Activated naive CD8-positive, alpha-beta T cell (primary cell): Measurements from ENCODE around the gene FGA.
A peak's percentile ranks its signal among the peaks of the same experiment; 100 is the strongest.

Experiments
- H3K27ac Mint-ChIP-seq: one replicate; pipeline ENCODE4 v1.8.0; 2021; ENCODE audit warnings: mixed read lengths
- H3K27me3 Mint-ChIP-seq: one replicate; pipeline ENCODE4 v1.8.0; 2021; ENCODE audit warnings: mixed read lengths
- H3K36me3 Mint-ChIP-seq: one replicate; pipeline ENCODE4 v1.8.0; 2021; ENCODE audit warnings: mixed read lengths
- H3K4me1 Mint-ChIP-seq: one replicate; pipeline ENCODE4 v1.8.0; 2021; ENCODE audit warnings: low read depth, mixed read lengths
- H3K4me3 Mint-ChIP-seq: one replicate; pipeline ENCODE4 v1.8.0; 2021; ENCODE audit warnings: mild to moderate bottlenecking, mixed read lengths
- H3K9me3 Mint-ChIP-seq: one replicate; pipeline ENCODE4 v1.8.0; 2021; ENCODE audit warnings: low read depth, mixed read lengths

FGA gene

DNA sequence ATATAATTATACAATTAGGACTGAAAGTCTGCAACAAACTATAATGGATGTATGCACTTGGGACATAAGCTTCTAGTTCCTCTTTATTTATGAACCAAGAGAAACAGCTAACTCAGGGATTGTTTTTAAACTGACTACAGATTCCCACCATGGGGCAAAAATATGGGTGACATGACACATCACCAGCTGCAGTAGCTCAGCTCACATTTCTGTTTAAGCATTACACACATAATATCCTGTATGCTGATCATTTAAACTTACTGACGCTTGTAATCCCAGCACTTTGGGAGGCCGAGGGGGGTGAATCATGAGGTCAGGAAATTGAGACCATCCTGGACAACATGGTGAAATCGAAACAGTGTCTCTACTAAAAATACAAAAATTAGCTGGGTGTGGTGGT lies 16.2 kb downstream of the FGA start:
- H3K27me3 Mint-ChIP-seq = peaks cover 9% of the 10 kb centered on the region
- H3K36me3 Mint-ChIP-seq = no peaks in the 10 kb centered on the region
- H3K4me3 Mint-ChIP-seq = no peak overlapping the region
- no peaks in the 10 kb centered on the region for H3K4me1 Mint-ChIP-seq
- no peak overlapping the region for H3K27ac Mint-ChIP-seq
- H3K9me3 Mint-ChIP-seq = no peaks in the 10 kb centered on the region

GRCh38 chr4:154573190-154573870 lies 17.2 kb downstream of the FGA start:
- no peaks in the 10 kb centered on the region for H3K9me3 Mint-ChIP-seq
- no peaks in the 10 kb centered on the region for H3K36me3 Mint-ChIP-seq
- H3K27me3 Mint-ChIP-seq = peaks cover 9% of the 10 kb centered on the region
- no peak overlapping the region for H3K4me3 Mint-ChIP-seq
- no peaks in the 10 kb centered on the region for H3K4me1 Mint-ChIP-seq
- H3K27ac Mint-ChIP-seq = no peak overlapping the region

GRCh38 chr4:154569584-154569983 lies 21.0 kb downstream of the FGA start:
- Mint-ChIP-seq H3K27ac (no peak overlapping the region), H3K27me3 (peaks cover 4% of the 10 kb centered on the region), H3K9me3 (no peaks in the 10 kb centered on the region), H3K36me3 (no peaks in the 10 kb centered on the region), H3K4me3 (no peak overlapping the region), H3K4me1 (no peaks in the 10 kb centered on the region)

DNA sequence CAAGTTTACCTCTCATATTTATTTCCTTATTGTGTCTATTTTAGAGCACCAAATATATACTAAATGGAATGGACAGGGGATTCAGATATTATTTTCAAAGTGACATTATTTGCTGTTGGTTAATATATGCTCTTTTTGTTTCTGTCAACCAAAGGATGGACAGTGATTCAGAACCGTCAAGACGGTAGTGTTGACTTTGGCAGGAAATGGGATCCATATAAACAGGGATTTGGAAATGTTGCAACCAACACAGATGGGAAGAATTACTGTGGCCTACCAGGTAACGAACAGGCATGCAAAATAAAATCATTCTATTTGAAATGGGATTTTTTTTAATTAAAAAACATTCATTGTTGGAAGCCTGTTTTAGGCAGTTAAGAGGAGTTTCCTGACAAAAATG lies 21.5 kb downstream of the FGA start:
- peaks cover 4% of the 10 kb centered on the region for H3K27me3 Mint-ChIP-seq
- no peak overlapping the region for H3K27ac Mint-ChIP-seq
- H3K9me3 Mint-ChIP-seq = no peaks in the 10 kb centered on the region
- H3K36me3 Mint-ChIP-seq = no peaks in the 10 kb centered on the region
- H3K4me3 Mint-ChIP-seq = no peak overlapping the region
- H3K4me1 Mint-ChIP-seq = no peaks in the 10 kb centered on the region

GRCh38 chr4:154566639-154567204 lies 23.8 kb downstream of the FGA start:
- Mint-ChIP-seq H3K4me3 (no peak overlapping the region), H3K27me3 (peaks cover 7% of the 10 kb centered on the region), H3K36me3 (no peaks in the 10 kb centered on the region), H3K9me3 (no peaks in the 10 kb centered on the region), H3K4me1 (no peaks in the 10 kb centered on the region), H3K27ac (no peak overlapping the region)

- Mint-ChIP-seq H3K27ac (no peak overlapping the region), H3K36me3 (no peaks in the 10 kb centered on the region), H3K27me3 (peaks cover 7% of the 10 kb centered on the region), H3K4me1 (no peaks in the 10 kb centered on the region), H3K9me3 (no peaks in the 10 kb centered on the region), H3K4me3 (no peak overlapping the region)
These were observed 24.8 kb downstream of the FGA start for GRCh38 chr4:154565704-154566103.

GRCh38 chr4:154564311-154564710 lies 26.2 kb downstream of the FGA start:
- H3K36me3 Mint-ChIP-seq = no peaks in the 10 kb centered on the region
- H3K27me3 Mint-ChIP-seq = peaks cover 11% of the 10 kb centered on the region
- no peak overlapping the region for H3K4me3 Mint-ChIP-seq
- no peaks in the 10 kb centered on the region for H3K4me1 Mint-ChIP-seq
- no peaks in the 10 kb centered on the region for H3K9me3 Mint-ChIP-seq
- no peak overlapping the region for H3K27ac Mint-ChIP-seq

GRCh38 chr4:154562697-154563254 lies 27.8 kb downstream of the FGA start, which contains the start of gene FGB:
Gene FGB, plus strand, starts transcription at chr4:154563011. Its CDS starts 8 bp downstream, at chr4:154563019.
- H3K27ac Mint-ChIP-seq = no peak within 1 kb of the TSS
- H3K4me1 Mint-ChIP-seq = no peaks in the 10 kb centered on the region
- no peaks in the 10 kb centered on the region for H3K9me3 Mint-ChIP-seq
- peaks cover 14% of the 10 kb centered on the region for H3K27me3 Mint-ChIP-seq
- no peaks in the 10 kb centered on the region for H3K36me3 Mint-ChIP-seq
- H3K4me3 Mint-ChIP-seq = no peak within 1 kb of the TSS

GRCh38 chr4:154560824-154561231 lies 29.7 kb downstream of the FGA start:
- Mint-ChIP-seq H3K4me3 (no peak overlapping the region), H3K36me3 (no peaks in the 10 kb centered on the region), H3K4me1 (no peaks in the 10 kb centered on the region), H3K27me3 (peaks cover 13% of the 10 kb centered on the region), H3K27ac (no peak overlapping the region), H3K9me3 (no peaks in the 10 kb centered on the region)

GRCh38 chr4:154560419-154560801 lies 30.1 kb downstream of the FGA start:
- Mint-ChIP-seq H3K36me3 (no peaks in the 10 kb centered on the region), H3K9me3 (no peaks in the 10 kb centered on the region), H3K4me3 (no peak overlapping the region), H3K27me3 (peaks cover 13% of the 10 kb centered on the region), H3K4me1 (no peaks in the 10 kb centered on the region), H3K27ac (no peak overlapping the region)

DNA sequence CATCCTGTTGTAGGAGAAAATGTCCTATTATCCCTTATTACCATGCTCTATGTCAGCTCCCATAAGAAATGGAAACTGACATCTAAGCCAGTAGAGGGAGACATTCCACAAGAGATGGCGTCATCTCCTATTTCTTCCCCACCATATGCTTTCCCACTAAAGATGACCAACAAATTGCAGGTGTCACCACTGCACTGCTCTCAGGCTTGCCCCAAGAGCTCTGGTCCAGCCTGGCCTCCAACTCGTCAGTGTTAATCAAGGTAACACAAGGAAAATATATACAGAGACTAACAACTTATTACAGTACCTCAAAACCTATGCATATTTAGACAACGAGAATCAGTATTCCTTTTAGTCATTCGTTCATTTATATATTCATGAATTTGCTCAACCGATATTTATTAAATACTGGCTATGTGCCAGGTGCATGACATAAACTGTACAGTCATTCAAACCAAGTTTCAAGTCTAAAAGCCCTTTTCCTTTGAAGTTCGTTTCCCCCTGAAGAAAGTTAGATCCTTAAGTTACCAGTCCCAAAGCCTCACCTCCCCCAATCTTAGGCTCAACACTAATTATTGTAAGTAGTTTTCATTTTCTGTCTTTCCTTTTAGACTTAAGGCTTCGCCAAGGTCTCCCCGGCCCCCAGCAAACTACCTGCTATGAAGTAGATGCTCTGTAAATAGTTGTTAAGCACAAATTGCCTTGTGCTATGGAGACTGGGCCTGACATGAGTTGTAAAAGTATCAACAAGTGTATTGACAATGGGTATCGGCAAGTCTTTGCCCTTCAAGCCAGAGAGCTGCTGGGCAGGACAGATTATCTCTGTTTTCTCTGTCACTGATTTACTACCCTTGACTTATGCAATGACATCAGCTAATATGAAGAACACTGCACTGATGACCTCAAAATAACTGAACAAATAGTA lies 30.8 kb downstream of the FGA start:
- no peak overlapping the region for H3K4me3 Mint-ChIP-seq
- no peaks in the 10 kb centered on the region for H3K36me3 Mint-ChIP-seq
- no peaks in the 10 kb centered on the region for H3K4me1 Mint-ChIP-seq
- H3K27me3 Mint-ChIP-seq = peaks cover 13% of the 10 kb centered on the region
- H3K27ac Mint-ChIP-seq = no peak overlapping the region
- H3K9me3 Mint-ChIP-seq = no peaks in the 10 kb centered on the region

DNA sequence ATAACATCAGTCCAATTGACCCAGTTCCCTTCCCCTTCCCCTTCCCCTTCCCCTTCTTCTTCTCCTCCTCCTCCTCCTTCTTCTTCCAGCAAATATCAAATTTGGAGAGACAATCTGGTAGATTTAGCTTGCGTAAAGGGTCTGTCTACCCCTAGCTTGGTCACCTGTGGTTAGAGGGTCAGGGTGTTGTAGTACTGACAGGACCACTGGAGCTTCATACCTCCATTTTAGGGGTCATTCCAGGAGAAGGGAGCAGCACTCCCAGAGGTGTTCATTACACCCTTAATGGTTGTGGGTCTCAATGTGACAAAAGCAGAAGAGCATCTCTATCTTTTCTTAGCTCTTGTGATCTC lies 31.4 kb downstream of the FGA start:
- Mint-ChIP-seq H3K4me3 (no peak overlapping the region), H3K27ac (no peak overlapping the region), H3K4me1 (no peaks in the 10 kb centered on the region), H3K36me3 (no peaks in the 10 kb centered on the region), H3K27me3 (peaks cover 13% of the 10 kb centered on the region), H3K9me3 (no peaks in the 10 kb centered on the region)

- H3K27me3 Mint-ChIP-seq = no peaks in the 10 kb centered on the region
- no peaks in the 10 kb centered on the region for H3K9me3 Mint-ChIP-seq
- H3K4me3 Mint-ChIP-seq = peak overlapping the region; percentile 23
- no peak overlapping the region for H3K27ac Mint-ChIP-seq
- peaks cover 26% of the 10 kb centered on the region for H3K4me1 Mint-ChIP-seq
- H3K36me3 Mint-ChIP-seq = peaks cover 2% of the 10 kb centered on the region
These were observed 38.5 kb downstream of the FGA start for GRCh38 chr4:154551872-154552686.

- Mint-ChIP-seq H3K9me3 (no peaks in the 10 kb centered on the region), H3K36me3 (peaks cover 2% of the 10 kb centered on the region)
These were observed 40.4 kb downstream of the FGA start, which contains the start of gene PLRG1 for GRCh38 chr4:154549894-154550790. Gene PLRG1, minus strand, starts transcription at chr4:154550400. Its CDS starts 92 bp downstream, at chr4:154550308.

More at GRCh38 chr4:154549894-154550790, 40.4 kb downstream of the FGA start, which contains the start of gene PLRG1:
- Mint-ChIP-seq H3K4me1 (peaks cover 29% of the 10 kb centered on the region), H3K4me3 (peak within 1 kb of the TSS; percentile 97), H3K27me3 (no peaks in the 10 kb centered on the region), H3K27ac (peak within 1 kb of the TSS; percentile 90)
